HG03045 (cell line): ENCODE results near the gene BCS1L.

Experiments
- ATAC-seq: cut with Tn5 transposase; IDR thresholded peaks from one replicate; pipeline ENCODE4 v1.9.1; 2021; ENCODE audit warnings: mild to moderate bottlenecking, moderate library complexity; ENCODE audit not compliant: unreplicated experiment

BCS1L gene, protein sequence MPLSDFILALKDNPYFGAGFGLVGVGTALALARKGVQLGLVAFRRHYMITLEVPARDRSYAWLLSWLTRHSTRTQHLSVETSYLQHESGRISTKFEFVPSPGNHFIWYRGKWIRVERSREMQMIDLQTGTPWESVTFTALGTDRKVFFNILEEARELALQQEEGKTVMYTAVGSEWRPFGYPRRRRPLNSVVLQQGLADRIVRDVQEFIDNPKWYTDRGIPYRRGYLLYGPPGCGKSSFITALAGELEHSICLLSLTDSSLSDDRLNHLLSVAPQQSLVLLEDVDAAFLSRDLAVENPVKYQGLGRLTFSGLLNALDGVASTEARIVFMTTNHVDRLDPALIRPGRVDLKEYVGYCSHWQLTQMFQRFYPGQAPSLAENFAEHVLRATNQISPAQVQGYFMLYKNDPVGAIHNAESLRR

DNA sequence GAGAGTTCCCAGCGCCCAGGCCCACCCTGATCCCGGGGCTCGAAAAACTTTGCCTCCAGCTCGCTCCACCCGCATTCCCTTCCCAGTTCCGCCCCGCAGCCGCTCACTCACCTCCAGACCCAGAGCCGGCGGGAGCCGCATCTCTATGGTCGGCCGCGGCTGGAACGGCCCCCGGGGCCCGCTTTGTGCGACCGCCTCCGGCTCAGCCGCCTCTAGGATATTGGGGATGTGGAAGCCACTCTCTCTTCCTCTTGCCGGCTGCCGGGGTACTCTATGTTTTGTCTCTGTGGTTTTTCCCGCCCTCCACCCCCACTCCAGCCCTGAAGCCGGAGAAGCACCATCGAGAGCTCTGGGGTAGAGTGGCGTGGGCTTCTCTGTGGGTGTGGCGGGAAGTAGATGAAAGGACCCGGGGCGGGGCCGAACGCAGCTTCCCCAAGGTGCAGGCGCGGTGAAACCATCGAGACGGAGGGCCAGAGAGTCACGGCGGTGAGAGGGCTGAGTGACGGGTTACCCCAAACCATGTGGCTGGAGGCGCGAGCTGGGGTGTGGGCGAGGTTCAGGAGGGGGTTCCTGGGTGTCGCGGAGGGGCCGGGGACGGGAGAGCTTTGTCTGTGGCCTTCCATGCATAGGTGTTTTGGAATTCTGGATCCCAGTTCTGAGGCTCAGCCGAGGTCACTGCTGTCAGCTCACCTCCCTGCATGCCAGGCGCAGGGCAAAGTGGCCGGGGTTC lies at the start of gene BCS1L, which contains the start of gene ZNF142:
Gene BCS1L (plus strand): TSS at position 426 of the 730 bp plus-strand sequence. CDS start 1,305 bp downstream, outside the sequence.
Gene ZNF142 (minus strand): TSS at position 366 of the 730 bp plus-strand sequence. CDS start 3,194 bp downstream, outside the sequence.
- ATAC-seq: peak; percentile 96

DNA sequence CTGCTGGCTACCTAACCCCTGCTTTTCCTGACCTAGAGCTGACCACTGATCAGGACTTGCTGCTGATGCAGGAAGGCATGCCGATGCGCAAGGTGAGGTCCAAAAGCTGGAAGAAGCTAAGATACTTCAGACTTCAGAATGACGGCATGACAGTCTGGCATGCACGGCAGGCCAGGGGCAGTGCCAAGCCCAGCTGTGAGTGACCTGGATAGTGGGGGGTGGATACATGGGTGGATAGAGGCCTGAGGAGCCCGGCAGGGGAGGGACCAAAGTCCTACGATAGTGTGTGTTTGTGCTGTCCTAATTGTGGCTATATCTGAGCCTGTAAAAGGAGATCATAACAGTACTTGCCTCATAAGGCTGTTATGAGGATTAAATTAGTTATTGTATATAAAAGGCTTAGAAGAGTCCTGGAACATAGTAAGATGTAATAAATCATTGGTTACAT lies 43.6 kb upstream of the BCS1L start:
- no peak for ATAC-seq

DNA sequence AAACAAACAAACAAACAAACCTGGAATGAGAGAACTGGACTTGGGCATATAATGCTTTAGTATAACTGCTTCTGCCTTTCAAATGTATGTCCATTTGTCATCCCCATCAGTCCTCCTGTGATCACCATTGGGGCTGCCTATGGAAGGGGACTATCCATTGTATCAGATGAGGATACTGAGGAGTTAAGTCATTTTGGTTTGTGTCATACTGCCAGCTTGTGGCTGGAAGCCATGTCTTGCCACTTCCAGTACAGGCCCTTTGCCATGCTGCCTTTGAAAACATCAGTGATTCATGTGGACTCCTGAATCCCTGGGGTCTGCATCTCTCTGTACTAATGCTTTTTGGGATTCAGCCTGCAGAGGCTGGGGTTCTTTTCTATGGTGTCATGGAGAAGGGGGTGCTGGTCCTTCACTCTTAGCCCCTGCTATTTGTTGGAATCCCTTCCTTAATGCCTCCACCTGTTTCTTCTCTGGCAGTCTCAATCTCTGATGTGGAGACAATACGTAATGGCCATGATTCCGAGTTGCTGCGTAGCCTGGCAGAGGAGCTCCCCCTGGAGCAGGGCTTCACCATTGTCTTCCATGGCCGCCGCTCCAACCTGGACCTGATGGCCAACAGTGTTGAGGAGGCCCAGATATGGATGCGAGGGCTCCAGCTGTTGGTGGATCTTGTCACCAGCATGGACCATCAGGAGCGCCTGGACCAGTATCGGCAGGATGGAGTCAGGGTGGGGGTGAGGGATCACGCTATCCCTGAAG lies 41.2 kb upstream of the BCS1L start:
- ATAC-seq: no peak

DNA sequence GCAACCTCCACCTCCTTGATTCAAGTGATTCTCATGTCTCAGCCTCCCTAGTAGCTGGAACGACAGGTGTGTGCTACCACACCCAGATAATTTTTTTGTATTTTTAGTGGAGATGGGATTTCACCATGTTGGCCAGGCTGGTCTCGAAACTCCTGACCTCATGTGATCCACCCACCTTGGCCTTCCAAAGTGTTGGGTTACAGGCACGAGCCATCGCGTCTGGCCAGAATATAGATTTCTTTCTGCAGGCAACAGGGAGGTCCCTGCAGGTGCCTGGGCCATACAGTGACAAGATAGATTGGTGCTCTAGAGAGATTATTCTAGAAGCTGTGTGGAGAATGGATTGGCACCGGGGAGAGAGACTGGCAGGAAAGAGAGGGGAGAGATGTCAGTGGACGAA lies 38.5 kb upstream of the BCS1L start:
- ATAC-seq: no peak

DNA sequence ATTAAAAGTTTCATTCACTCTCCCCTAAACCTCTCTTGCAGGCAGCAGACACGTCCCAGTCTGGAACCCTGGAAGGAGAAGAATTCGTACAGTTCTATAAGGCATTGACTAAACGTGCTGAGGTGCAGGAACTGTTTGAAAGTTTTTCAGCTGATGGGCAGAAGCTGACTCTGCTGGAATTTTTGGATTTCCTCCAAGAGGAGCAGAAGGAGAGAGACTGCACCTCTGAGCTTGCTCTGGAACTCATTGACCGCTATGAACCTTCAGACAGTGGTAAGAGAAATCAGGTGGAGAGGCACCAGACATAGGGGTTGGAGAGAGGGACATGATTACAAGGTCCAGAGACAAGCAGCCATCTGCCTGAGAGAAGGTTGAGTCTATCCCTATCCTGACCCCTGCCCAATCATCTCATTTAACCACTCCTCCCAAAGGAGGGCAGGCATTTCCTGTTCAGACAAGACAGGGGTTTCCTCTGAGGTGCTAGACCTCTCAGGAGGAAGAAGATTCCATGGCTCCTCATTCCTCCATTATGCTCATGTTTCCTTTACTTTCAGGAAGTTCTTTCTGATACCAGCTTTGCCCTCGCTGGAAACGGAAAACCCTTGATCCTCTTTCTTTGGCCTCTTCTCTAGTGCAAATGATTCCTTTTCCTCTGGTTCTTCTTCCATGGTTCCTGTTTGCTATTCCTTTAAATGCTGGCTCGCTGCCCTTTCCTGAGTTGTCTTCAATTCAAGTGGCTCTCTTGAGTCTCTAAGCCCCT lies 36.7 kb upstream of the BCS1L start:
- ATAC-seq: no peak

DNA sequence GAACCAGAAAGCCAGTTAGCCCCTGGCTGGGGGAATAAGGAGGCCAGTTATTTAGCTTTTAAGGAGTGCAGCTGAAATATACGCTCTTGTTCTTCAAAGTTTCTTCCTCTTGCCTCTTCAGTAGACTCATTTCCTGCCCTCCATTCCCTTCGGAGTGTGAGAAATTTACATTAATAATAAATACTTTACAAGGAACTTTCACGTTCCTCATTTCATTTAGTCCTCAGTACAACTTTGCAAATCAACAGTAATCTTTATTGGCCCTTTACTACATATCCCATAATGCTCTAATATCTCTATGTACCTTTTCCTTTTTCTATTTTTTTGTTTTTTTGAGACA lies 36.1 kb upstream of the BCS1L start:
- no peak for ATAC-seq

DNA sequence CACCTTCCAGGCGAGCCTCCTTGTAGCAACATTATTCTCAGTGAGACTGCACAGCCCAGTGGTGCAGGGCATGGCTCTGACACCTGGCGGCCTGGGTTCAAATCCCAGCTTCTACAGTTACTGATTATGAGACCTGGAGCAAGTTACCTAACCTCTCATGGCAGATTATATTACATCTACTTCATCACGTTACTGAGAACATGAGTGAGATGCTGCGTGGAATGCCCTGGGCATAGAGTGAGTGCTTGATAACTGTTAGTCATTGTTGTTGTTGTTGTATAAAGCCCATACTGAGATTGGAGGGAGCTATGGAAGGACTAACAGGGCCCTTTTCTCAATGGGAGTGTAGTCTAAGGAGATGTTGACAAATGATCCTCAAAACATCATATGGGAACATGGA lies 33.1 kb upstream of the BCS1L start:
- ATAC-seq: no peak

DNA sequence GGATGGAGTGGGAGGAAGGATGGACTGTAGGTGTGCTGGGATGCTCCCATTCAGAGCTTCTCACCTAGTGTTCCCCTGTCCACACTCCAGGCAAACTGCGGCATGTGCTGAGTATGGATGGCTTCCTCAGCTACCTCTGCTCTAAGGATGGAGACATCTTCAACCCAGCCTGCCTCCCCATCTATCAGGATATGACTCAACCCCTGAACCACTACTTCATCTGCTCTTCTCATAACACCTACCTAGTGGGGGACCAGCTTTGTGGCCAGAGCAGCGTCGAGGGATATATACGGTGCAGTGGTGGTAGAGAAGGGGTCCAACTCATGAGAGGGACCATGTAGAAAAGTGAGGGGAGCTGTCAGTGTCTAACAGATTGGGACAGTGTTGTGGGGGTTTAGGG lies 31.5 kb upstream of the BCS1L start:
- no peak for ATAC-seq

DNA sequence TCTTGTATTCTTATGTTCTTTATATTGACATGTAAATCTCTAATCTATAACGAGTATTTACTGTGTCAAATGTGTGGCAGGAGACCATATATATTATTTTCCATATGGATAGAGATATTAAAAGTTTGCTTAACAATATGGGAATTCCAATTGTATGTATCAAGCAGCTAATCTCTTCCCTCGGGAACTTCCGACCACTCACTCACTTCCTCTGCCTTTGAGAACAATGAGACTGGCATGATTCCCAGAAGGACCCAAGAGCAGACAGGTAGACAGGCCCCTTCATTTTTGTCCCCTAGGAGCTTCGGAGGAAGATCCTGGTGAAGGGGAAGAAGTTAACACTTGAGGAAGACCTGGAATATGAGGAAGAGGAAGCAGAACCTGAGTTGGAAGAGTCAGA lies 27.6 kb upstream of the BCS1L start:
- no peak for ATAC-seq

DNA sequence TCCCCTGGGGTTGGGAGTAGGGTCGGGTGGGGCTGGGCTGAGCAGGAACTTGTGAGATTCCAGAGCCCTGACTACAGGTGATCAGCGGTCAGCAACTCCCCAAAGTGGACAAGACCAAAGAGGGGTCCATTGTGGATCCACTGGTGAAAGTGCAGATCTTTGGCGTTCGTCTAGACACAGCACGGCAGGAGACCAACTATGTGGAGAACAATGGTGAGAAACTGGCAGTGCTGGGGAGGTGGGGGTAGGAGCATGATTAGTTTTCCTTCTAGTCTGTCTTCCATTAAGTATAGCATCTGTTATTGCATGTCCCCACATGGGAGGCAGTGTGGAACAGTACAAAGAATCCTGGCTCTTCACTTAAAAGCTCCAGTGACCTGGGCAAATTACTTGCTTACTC lies 23.8 kb upstream of the BCS1L start:
- no peak for ATAC-seq

DNA sequence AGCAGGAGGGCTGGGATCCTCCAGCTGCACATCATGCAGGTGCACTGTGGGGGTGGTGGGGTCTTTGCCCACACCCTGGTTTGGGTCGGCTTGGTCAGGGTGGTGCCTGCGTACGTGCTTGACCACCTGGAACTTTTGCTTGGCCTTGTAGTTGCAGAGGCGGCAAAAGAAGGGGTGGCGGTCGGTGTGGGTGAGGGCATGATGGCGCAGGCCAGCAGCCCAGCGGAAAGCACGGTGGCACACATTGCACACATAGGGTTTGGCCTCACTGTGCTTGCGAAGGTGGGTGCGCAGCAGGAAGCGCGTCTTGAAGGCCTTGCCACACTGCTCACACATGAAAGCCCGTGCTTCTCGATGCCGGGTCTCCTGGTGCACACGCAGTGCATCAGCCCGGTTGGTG lies 21.1 kb upstream of the BCS1L start:
- no peak for ATAC-seq

DNA sequence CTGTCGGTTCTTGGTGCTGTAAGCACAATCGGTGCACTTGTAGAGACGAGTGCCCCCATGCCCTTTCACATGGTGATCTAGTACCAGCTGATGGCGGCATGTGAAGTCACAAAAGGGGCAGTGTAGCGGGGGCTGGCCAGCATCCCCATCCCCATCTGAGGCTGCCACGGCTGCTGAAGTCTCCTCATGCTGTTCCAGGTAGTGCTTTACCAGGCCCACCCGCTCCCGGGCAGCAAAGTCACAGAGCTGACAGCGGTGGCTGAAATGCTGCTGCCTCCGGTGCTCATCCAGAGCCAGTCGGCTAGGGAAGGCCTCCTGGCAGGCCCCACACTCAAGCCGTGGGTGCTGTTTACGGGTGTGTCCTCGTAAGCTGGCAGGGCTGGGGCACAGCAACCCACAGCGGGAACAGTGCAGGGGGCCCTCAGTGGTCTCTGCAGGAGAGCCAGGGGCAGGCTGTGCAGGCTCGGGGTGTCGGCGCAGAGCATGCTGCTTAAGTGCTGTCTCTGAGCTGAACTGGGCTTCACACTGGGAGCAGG lies 17.3 kb upstream of the BCS1L start:
- ATAC-seq: no peak

DNA sequence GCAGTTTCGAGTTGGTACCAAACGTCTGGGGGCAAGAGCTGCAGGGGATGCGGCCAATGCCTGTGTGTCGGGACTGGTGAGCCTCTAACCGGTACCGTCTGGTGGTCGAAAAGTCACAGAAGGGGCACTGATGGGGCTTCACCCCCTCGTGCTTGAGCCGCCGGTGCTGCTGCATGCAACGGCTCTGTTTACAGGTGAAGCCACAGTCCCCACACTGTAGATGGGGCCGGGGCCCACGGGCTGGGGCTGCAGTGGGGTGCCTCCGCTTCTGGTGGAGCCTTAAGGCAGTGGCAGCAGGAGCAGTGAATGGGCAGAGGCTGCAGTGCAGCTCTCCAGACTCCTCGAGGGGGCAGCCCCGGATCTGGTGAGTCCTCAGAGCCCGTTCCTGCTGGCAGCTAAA lies 16.7 kb upstream of the BCS1L start:
- no peak for ATAC-seq

DNA sequence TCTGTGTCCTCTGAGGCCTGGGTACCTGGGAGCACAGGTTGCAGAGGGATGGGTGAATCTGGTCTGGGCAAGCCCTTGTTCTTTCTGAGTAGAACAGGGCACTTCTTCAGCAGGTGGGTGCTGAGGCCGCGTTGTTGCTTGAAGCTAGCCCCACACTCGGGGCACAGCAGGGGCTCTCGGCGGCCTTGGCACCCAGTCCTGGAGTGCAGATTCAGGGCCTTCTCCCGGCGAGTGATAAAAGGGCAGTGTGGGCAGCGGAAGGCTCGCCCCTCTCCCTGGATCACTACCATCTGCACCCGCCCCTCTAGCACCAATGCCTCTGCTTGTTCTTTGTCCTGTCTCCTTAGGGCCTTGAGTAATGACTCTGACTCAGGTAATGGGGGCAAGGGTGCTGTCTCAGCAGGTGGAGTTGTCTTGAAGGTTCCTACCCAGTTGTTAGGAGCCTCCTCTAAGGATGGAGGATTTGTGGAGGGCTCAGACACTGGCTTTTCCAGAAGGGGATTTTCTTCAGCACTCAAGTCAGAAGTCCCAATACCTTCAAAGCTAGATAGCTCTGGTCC lies 15.7 kb upstream of the BCS1L start:
- no peak for ATAC-seq

DNA sequence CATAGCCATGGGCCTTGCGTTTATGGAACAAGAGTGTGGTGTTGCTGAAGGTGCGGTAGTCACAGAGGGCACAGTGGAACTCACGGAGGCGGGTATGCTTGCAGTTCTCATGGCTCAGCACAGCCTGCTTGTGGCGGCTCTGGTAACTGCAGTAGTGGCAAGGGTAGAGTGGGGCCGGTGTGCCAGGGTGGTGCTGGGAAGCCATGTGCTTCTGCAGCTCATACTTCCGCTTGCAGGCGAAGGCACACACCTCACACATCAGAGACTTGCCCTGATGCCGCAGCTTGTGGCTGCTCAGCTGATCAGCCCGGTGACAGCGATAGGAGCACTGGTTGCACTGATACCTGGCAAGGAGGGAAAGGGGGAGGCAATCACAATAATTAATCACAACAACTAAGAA lies 14.8 kb upstream of the BCS1L start:
- ATAC-seq: no peak

DNA sequence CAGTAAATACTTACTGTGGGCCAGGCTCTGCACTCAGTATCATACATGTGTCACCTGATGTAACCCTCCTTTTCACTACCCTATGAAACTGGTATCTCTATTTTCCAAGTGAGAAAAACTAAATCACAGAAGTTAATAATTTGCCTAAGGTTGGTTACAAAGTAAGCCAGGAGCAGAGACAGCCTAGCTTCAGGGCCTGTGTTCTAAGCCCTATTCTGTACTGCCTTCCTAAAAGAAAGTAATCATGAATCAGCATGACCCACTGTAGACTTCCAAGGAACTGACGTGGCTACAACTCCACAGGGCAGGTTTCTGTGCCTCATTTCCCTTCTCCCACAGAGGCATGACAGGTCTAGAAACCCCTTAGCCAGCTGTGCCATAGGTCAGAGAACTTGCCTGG lies 14.4 kb upstream of the BCS1L start:
- ATAC-seq: no peak

DNA sequence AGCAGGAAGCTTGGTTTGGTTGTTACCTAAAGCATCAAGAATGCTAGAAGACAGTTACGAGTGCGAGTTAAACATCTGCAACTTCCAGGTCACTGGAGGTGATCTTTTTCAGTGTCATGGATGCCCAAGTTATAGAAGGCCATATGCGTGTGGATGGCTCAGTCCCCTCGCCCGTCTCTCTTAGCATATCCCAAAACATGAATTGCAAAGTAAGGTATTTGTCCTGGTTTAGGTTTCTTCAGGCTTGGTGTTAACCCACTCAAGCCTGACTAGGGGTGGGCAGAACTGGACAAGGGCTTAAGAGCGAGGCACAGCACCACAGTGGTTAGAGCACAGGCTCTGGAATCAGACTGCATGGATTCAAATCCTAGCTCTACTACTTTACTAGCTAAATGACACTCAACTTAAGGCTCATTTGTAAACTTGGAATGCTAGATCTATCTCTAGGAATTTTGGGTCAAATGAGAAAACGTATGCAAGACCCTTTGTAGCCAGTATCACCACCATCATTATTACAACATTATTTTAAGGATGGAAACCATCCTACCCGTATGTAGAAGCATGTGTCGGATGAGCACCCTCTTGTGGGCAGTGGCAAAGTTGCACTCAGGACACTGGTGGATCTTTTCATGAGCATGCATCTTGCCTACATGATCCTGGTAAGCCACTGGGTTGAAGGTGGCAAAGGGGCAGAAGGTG lies 11.2 kb upstream of the BCS1L start:
- no peak for ATAC-seq

DNA sequence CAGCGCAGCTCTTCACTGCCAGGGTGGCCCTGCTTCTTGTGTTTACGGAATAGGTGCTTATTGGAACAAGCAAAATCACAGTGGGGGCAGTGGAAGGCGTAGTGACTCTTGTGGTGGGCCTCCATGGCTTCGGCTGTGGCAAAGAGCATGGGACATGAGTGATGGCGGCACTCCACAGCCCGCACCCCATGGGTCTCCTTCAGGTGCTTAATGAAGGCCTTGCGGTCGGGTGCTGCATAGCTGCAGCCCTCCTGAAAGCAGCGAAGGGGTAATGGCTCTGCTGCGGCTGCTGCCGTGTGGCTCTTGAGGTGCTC lies 10.7 kb upstream of the BCS1L start:
- ATAC-seq: no peak

DNA sequence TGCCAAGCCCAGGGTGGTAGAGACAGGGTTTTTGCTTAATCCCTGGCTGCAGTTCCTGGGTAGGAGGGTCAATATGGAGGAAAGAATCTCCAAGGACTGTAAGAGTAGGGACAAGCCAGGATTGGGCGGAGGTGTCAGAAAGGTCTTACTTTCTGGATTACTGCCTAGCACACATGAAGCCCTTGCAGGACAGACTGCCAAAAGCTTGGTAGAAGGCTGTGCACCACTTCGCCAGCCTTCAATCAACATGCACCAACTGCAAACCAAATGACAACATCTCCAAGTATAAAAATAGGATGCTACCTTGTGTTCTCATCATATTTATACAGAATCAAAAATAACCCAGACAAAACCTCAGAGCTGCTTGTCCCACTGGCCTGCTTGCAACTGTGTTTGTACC lies 3.7 kb upstream of the BCS1L start:
- no peak for ATAC-seq
